Calu3 (cell line): ENCODE data around the gene EIF2AK2. TPM values are rescaled to one million over a fixed set of nuclear protein-coding genes. Genes with fewer than 3 reads are reported as not detected.

Experiments used
- BruUV-seq: library from RNA; stranded (reverse); fragments of 400-500 nt; replicated peaks from 2 replicates; lab custom pipeline; 2021; lab: Mats Ljungman, UMichigan
- CTCF ChIA-PET: fragments of 300-600 bp; sonication (Branson Sonifier 250); formaldehyde crosslinking; loops from one replicate; lab custom pipeline; 2022; ENCODE audit warnings: antibody characterized with exemption; lab: Charles Lee
- DNase-seq: peaks from one replicate; pipeline ENCODE4 v3.0.0; 2022
- H3K27ac Mint-ChIP-seq: one replicate; pipeline ENCODE4 v1.8.0; 2022; ENCODE audit warnings: mixed read lengths; ENCODE audit not compliant: unreplicated experiment
- H3K27me3 Mint-ChIP-seq: one replicate; pipeline ENCODE4 v1.8.0; 2022; ENCODE audit warnings: mixed read lengths; ENCODE audit not compliant: unreplicated experiment
- H3K36me3 Mint-ChIP-seq: one replicate; pipeline ENCODE4 v1.8.0; 2022; ENCODE audit warnings: mild to moderate bottlenecking, moderate library complexity, mixed read lengths; ENCODE audit not compliant: insufficient read depth, unreplicated experiment
- H3K4me1 Mint-ChIP-seq: one replicate; pipeline ENCODE4 v1.8.0; 2022; ENCODE audit warnings: mild to moderate bottlenecking, low read depth, mixed read lengths; ENCODE audit not compliant: unreplicated experiment
- H3K4me3 Mint-ChIP-seq: one replicate; pipeline ENCODE4 v1.8.0; 2022; ENCODE audit warnings: mild to moderate bottlenecking, low read depth, moderate library complexity, mixed read lengths; ENCODE audit not compliant: unreplicated experiment
- H3K9me3 Mint-ChIP-seq: one replicate; pipeline ENCODE4 v1.8.0; 2022; ENCODE audit warnings: low read depth, mixed read lengths; ENCODE audit not compliant: unreplicated experiment
- intact Hi-C: fragments of 100-400 bp; cut with micrococcal nuclease; formaldehyde crosslinking; loops from one replicate; pipeline ENCODE4 v1.10.0; 2022; ENCODE audit not compliant: unreplicated experiment
- total RNA-seq: library from RNA; stranded (reverse); gene quantifications from 2 replicates; pipeline ENCODE4 v1.2.3, GENCODE V29; 2022
- TF ChIP-seq, protein P1 (sequence below): fragments of 200-600 bp; IDR thresholded peaks from one replicate; pipeline ENCODE4 v1.8.0; 2022; ENCODE audit warnings: antibody characterized with exemption; ENCODE audit not compliant: unreplicated experiment

EIF2AK2 gene
- total RNA-seq, 1 experiment from 2014 or later, result 91.2 TPM

GRCh38 chr2:37052600-37053332, 104.0 kb downstream of the EIF2AK2 start:
- H3K4me1 Mint-ChIP-seq, result no peaks in the 10 kb centered on the region
- no peak overlapping the region for H3K27ac Mint-ChIP-seq
- no peak overlapping the region for H3K4me3 Mint-ChIP-seq
- no peaks in the 10 kb centered on the region for H3K9me3 Mint-ChIP-seq
- H3K27me3 Mint-ChIP-seq, result no peaks in the 10 kb centered on the region
- intact Hi-C loops, result no loop called here
- no peak for DNase-seq
- peaks cover 4% of the 10 kb centered on the region for H3K36me3 Mint-ChIP-seq
- CTCF ChIA-PET, result no interaction called here
- TF ChIP-seq, protein P1, sequence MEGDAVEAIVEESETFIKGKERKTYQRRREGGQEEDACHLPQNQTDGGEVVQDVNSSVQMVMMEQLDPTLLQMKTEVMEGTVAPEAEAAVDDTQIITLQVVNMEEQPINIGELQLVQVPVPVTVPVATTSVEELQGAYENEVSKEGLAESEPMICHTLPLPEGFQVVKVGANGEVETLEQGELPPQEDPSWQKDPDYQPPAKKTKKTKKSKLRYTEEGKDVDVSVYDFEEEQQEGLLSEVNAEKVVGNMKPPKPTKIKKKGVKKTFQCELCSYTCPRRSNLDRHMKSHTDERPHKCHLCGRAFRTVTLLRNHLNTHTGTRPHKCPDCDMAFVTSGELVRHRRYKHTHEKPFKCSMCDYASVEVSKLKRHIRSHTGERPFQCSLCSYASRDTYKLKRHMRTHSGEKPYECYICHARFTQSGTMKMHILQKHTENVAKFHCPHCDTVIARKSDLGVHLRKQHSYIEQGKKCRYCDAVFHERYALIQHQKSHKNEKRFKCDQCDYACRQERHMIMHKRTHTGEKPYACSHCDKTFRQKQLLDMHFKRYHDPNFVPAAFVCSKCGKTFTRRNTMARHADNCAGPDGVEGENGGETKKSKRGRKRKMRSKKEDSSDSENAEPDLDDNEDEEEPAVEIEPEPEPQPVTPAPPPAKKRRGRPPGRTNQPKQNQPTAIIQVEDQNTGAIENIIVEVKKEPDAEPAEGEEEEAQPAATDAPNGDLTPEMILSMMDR, result no peak
- BruUV-seq, result no TSS peak

Other genes with a start within 250 kb of the EIF2AK2 start
- gene STRN, start 190.4 kb downstream of the EIF2AK2 start, total RNA-seq, result 25.9 and 29.3 TPM in 2 replicates
- 12.2 and 13.1 TPM in 2 replicates for gene HEATR5B, start 72.6 kb downstream of the EIF2AK2 start, total RNA-seq
- gene GPATCH11, start 72.5 kb downstream of the EIF2AK2 start, total RNA-seq, result 5.4 and 5.8 TPM in 2 replicates
- not detected in 2 replicates for gene SULT6B1, start 31.7 kb upstream of the EIF2AK2 start, total RNA-seq
- gene CEBPZOS, start 39.5 kb upstream of the EIF2AK2 start, total RNA-seq, result 37.6 and 40.7 TPM in 2 replicates
- gene CEBPZ, start 74.6 kb upstream of the EIF2AK2 start, total RNA-seq, result 60.7 and 64.9 TPM in 2 replicates
- 20.4 and 22.3 TPM in 2 replicates for gene NDUFAF7, start 74.7 kb upstream of the EIF2AK2 start, total RNA-seq
- 24.8 and 33.4 TPM in 2 replicates for gene PRKD3, start 167.9 kb upstream of the EIF2AK2 start, total RNA-seq
- gene QPCT, start 187.7 kb upstream of the EIF2AK2 start, total RNA-seq, result 7.4 and 8.9 TPM in 2 replicates